SU-DHL-6 (cell line): ENCODE measurements around the gene PRH2.

Experiments used
- H2AFZ ChIP-seq: fragments of 200-600 bp; sonication (generic); 2 replicates; pipeline ENCODE4 v1.6.1; 2014; ENCODE audit warnings: low read depth, mild to moderate bottlenecking, moderate library complexity, mixed read lengths, antibody characterized with exemption, low read length; ENCODE audit not compliant: severe bottlenecking
- H3F3A ChIP-seq: fragments of 200-600 bp; shearing (Covaris generic); 2 replicates; pipeline ENCODE4 v1.6.0; 2016; ENCODE audit warnings: antibody characterized with exemption, mild to moderate bottlenecking; ENCODE audit not compliant: insufficient read depth
- H3K27ac ChIP-seq: fragments of 200-600 bp; sonication (generic); 2 replicates; pipeline ENCODE4 v1.5.1; 2016; ENCODE audit warnings: low read depth, mild to moderate bottlenecking, low read length, moderate library complexity, mixed read lengths
- H3K27me3 ChIP-seq: fragments of 200-600 bp; sonication (generic), shearing (Covaris generic); 2 replicates; pipeline ENCODE4 v1.6.0; 2014; ENCODE audit warnings: mild to moderate bottlenecking, low read length
- H3K36me3 ChIP-seq: fragments of 200-600 bp; sonication (generic); 2 replicates; pipeline ENCODE4 v1.6.1; 2014; ENCODE audit warnings: mild to moderate bottlenecking, low read length, mixed read lengths
- H3K4me2 ChIP-seq: fragments of 300-600, 200-600 bp; shearing (Covaris generic), sonication (generic); 2 replicates; pipeline ENCODE4 v1.6.0; 2014; ENCODE audit warnings: low read length, low read depth, mild to moderate bottlenecking; ENCODE audit not compliant: poor library complexity, severe bottlenecking
- H3K4me3 ChIP-seq: fragments of 200-600 bp; sonication (generic); 2 replicates; pipeline ENCODE4 v1.5.1; 2014; ENCODE audit warnings: antibody characterized with exemption, low read length, mild to moderate bottlenecking, mixed read lengths; ENCODE audit not compliant: insufficient read depth, poor library complexity, severe bottlenecking
- H3K79me2 ChIP-seq: fragments of 200-600 bp; sonication (generic); 2 replicates; pipeline ENCODE4 v1.6.1; 2014; ENCODE audit warnings: mild to moderate bottlenecking, low read length, moderate library complexity; ENCODE audit not compliant: insufficient read depth
- H3K9ac ChIP-seq: fragments of 200-600 bp; sonication (generic); 2 replicates; pipeline ENCODE4 v1.7.0; 2014; ENCODE audit warnings: mild to moderate bottlenecking, low read length
- H3K9me2 ChIP-seq: fragments of 200-600 bp; sonication (generic); replicated peaks from 2 replicates; pipeline ENCODE4 v1.6.1; 2014; ENCODE audit warnings: low read length; ENCODE audit not compliant: insufficient read depth
- H3K9me3 ChIP-seq: fragments of 200-600 bp; sonication (generic); 2 replicates; pipeline ENCODE4 v1.6.1; 2014; ENCODE audit warnings: low read length, mixed read lengths; ENCODE audit not compliant: insufficient read depth
- H4K20me1 ChIP-seq: fragments of 200-600 bp; sonication (generic); 2 replicates; pipeline ENCODE4 v1.6.1; 2014; ENCODE audit warnings: low read depth, mild to moderate bottlenecking, antibody characterized with exemption, low read length, moderate library complexity, mixed read lengths
- EZH2phosphoT487 ChIP-seq: fragments of 200-600 bp; sonication (generic), shearing (Covaris generic); conservative IDR thresholded peaks from 2 replicates; pipeline ENCODE4 v1.6.1; 2018; ENCODE audit warnings: mild to moderate bottlenecking, antibody characterized with exemption, low read length, moderate library complexity, mixed read lengths
- TF ChIP-seq, protein P1 (sequence below): fragments of 200-600 bp; sonication (generic); IDR thresholded peaks from one replicate; pipeline ENCODE4 v1.5.1; 2017; ENCODE audit warnings: antibody characterized with exemption, mild to moderate bottlenecking, low read length, moderate library complexity; ENCODE audit not compliant: insufficient read depth, poor library complexity, severe bottlenecking

PRH2 gene

DNA sequence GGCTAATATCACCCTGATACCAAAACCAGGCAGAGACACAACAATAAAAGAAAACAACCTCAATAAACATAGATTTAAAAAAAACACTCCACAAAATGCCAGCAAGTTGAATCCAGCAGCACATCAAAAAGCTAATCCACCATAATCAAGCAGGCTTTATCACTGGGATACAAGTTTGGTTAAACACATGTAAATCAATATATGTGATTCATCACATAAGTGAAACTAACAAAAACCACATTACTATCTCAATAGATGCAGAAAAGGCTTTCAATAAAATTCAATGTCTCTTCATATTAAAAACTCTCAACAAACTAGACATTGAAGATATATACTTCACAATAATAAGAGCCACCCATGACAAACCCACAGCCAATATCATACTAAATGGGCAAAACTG, 27.0 kb downstream of the PRH2 start:
- H3K27ac ChIP-seq = no peak overlapping the region
- no peak overlapping the region for H3K9ac ChIP-seq
- TF ChIP-seq, protein P1, sequence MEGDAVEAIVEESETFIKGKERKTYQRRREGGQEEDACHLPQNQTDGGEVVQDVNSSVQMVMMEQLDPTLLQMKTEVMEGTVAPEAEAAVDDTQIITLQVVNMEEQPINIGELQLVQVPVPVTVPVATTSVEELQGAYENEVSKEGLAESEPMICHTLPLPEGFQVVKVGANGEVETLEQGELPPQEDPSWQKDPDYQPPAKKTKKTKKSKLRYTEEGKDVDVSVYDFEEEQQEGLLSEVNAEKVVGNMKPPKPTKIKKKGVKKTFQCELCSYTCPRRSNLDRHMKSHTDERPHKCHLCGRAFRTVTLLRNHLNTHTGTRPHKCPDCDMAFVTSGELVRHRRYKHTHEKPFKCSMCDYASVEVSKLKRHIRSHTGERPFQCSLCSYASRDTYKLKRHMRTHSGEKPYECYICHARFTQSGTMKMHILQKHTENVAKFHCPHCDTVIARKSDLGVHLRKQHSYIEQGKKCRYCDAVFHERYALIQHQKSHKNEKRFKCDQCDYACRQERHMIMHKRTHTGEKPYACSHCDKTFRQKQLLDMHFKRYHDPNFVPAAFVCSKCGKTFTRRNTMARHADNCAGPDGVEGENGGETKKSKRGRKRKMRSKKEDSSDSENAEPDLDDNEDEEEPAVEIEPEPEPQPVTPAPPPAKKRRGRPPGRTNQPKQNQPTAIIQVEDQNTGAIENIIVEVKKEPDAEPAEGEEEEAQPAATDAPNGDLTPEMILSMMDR = no peak
- TF ChIP-seq EZH2phosphoT487 = no peak

DNA sequence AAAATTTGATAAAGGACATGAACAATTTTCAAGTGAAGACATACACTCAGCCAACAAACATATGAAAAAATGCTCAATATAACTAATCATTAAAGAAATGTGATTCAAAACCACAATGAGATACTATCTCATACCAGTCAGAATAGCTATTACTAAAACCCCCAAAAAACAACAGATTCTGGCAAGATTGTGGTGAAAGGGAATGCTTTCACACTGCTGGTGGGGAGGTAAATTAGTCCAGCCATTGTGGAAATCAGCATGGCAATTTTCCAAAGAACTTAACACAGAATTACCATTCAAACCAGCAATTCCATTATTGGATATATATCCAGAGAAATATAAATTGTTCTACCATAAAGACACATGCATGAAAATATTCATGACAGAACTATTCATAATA, 28.7 kb downstream of the PRH2 start:
- Histone ChIP-seq H3K4me2 (no peak overlapping the region), H3K27ac (no peak overlapping the region), H2AFZ (no peak overlapping the region), H3K9me2 (no peaks in the 10 kb centered on the region), H3F3A (no peaks in the 10 kb centered on the region), H3K9ac (no peak overlapping the region), H3K27me3 (no peaks in the 10 kb centered on the region), H3K79me2 (no peaks in the 10 kb centered on the region), H3K9me3 (no peaks in the 10 kb centered on the region), H4K20me1 (no peaks in the 10 kb centered on the region), H3K36me3 (no peaks in the 10 kb centered on the region), H3K4me3 (no peak overlapping the region)
- TF ChIP-seq, protein P1 = no peak
- TF ChIP-seq EZH2phosphoT487 = no peak

More for the DNA sequence above, 27.0 kb downstream of the PRH2 start:
- no peak overlapping the region for H3K4me3 ChIP-seq
- H3K36me3 ChIP-seq = no peaks in the 10 kb centered on the region
- H3K9me2 ChIP-seq = no peaks in the 10 kb centered on the region
- no peaks in the 10 kb centered on the region for H3K9me3 ChIP-seq
- no peaks in the 10 kb centered on the region for H3K27me3 ChIP-seq
- no peaks in the 10 kb centered on the region for H3F3A ChIP-seq
- H2AFZ ChIP-seq = no peak overlapping the region
- no peak overlapping the region for H3K4me2 ChIP-seq
- H3K79me2 ChIP-seq = no peaks in the 10 kb centered on the region
- H4K20me1 ChIP-seq = no peaks in the 10 kb centered on the region

DNA sequence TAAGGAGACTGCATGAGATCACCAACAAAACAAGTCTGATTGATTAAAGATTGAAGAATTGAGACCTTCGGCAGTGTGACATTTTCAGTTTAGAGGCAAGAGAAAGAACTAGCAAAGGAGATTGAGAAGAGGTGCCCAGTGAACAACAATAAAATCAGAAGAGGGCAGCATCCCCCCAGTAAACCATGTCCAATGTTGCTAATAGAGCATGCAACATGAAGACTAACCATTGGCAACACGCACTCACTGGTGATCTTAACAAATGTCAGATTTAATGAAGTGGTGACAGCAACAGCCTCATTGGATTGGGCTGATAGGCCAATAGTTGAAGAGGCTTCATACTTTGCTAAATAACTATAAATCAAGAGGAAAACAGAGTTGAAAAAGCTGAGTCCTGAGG, 30.8 kb downstream of the PRH2 start:
- Histone ChIP-seq H4K20me1 (no peaks in the 10 kb centered on the region), H3K9ac (no peak overlapping the region), H3K9me2 (no peaks in the 10 kb centered on the region), H3F3A (no peaks in the 10 kb centered on the region), H3K27ac (no peak overlapping the region), H3K4me3 (no peak overlapping the region), H2AFZ (no peak overlapping the region), H3K4me2 (no peak overlapping the region), H3K9me3 (no peaks in the 10 kb centered on the region), H3K79me2 (no peaks in the 10 kb centered on the region), H3K27me3 (no peaks in the 10 kb centered on the region), H3K36me3 (no peaks in the 10 kb centered on the region)
- TF ChIP-seq, protein P1 = no peak
- no peak for TF ChIP-seq EZH2phosphoT487
